Measurements from ENCODE around the gene CGAS.

The CGAS gene

DNA sequence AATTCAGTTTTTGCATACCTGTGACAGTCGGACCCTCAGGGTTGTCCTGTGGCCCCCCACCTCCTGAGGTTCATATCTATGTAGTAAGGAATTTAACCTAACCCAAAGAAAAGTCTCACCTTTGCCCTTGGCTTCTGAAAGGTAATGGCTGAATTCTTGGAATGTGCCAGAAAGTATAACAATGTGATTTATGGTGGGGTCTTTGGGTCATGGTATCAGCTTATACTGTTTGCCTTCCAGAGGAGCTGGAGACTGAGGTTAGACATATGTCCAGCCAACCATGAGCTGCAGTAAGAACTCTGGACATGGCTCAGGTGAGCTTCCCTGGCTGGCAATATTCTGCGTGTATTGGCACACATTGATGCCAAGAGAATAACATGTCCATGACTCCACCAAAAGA is 30.6 kb downstream of the CGAS start:
- TF ChIP-seq, protein P1, sequence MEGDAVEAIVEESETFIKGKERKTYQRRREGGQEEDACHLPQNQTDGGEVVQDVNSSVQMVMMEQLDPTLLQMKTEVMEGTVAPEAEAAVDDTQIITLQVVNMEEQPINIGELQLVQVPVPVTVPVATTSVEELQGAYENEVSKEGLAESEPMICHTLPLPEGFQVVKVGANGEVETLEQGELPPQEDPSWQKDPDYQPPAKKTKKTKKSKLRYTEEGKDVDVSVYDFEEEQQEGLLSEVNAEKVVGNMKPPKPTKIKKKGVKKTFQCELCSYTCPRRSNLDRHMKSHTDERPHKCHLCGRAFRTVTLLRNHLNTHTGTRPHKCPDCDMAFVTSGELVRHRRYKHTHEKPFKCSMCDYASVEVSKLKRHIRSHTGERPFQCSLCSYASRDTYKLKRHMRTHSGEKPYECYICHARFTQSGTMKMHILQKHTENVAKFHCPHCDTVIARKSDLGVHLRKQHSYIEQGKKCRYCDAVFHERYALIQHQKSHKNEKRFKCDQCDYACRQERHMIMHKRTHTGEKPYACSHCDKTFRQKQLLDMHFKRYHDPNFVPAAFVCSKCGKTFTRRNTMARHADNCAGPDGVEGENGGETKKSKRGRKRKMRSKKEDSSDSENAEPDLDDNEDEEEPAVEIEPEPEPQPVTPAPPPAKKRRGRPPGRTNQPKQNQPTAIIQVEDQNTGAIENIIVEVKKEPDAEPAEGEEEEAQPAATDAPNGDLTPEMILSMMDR (IDR thresholded peaks at IDR 0.05): no peak

DNA sequence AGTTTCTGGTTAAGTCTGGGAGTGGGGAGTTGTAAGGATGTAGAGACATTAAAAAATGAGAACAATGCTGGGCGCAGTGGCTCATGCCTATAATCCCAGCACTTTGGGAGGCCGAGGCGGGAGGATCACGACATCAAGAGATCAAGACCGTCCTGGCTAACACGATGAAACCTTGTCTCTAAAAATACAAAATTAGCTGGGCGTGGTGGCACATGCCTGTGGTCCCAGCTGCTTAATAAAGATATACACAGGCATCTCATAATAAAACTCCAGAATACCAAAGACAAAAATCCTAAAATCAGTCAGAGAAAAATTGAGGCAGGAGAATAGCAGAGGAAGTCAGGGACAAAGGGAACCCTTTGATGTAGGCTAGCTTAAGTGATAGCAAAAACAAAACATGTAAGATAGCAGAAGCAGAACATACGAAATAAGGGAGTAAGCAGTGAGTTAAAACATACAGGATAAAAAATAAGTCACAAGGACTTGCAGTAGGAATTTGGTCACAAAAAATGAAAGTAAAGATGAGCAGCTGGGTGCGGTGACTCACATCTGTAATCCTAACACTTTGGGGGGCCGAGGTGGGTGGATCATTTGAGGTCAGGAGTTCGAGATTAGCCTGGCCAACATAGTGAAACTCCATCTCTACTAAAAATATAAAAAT is 33.9 kb downstream of the CGAS start:
- TF ChIP-seq, protein P1 (IDR thresholded peaks at IDR 0.05): no peak

DNA sequence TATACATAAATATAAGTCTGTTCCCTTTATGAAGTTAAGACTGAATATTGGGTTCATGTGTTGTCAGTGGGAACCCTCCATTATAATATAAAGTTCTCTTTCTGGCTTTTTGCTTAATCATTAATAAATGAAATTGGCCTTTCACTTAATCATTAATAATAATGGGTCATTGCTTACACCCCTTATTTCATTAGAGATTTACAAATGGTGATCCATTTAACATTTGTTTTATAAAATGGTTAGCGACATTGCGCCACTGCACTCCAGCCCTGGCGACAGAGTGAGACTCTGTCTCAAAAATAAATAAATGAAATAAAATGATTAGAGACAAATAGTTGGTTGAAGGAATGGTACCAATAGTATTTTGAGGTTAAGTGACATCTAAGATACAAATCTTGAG is 39.0 kb downstream of the CGAS start:
- TF ChIP-seq, protein P1 (IDR thresholded peaks at IDR 0.05): no peak

DNA sequence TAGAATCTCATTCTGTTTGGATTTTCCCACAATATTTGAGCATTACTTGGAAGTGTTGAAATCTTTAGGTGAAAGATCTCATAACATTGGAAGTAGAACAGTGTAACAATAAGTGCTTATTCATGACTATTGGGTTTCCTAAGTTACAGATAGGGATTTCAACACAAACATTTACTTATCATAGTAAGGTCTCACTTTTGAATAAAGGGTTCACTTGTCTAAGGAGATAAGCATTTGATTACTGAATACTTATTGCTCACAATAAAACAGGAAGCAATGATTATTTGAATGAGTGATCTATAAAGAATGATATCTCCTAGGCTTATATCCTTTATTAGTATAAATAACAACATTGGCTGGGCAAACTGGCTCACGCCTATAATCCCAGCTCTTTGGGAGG is 42.7 kb downstream of the CGAS start:
- TF ChIP-seq, protein P1 (IDR thresholded peaks at IDR 0.05): no peak

DNA sequence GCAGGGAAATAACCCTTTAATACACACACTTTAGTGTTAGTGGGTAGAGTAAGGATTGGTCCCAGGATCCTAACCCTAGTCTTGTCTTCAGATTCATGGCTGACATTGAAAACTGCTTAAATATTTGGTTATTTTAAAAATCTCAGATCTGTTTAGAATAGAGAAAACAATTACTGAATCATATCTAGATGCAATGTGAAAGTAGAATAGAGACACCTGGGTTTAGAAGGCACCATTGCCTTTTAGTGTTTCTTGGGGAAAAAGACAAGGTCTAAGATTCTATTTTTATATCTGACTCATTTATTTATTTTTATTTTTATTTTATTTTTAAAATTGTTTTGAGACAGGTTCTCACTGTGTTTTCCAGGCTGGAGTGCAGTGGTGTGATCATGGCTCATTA is 51.4 kb downstream of the CGAS start:
- TF ChIP-seq, protein P1 (IDR thresholded peaks at IDR 0.05): no peak

DNA sequence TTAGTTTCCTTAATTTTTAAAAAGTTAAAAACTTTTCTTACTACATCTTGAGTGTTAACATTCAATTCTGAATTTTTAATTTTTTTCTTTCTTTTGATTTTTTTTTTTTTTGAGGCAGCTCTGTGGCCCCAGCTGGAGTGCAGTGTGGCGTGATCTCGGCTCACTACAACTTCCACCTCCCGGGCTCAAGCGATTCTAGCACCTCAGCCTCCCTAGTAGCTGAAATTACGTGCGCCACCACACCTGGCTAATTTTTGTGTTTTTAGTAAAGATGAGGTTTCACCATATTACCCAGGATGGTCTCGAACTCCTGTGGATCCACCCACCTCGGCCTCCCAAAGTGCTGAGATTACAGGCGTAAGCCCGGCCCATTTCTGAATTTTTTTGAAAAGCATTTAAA is 56.2 kb downstream of the CGAS start:
- TF ChIP-seq, protein P1 (IDR thresholded peaks at IDR 0.05): no peak

DNA sequence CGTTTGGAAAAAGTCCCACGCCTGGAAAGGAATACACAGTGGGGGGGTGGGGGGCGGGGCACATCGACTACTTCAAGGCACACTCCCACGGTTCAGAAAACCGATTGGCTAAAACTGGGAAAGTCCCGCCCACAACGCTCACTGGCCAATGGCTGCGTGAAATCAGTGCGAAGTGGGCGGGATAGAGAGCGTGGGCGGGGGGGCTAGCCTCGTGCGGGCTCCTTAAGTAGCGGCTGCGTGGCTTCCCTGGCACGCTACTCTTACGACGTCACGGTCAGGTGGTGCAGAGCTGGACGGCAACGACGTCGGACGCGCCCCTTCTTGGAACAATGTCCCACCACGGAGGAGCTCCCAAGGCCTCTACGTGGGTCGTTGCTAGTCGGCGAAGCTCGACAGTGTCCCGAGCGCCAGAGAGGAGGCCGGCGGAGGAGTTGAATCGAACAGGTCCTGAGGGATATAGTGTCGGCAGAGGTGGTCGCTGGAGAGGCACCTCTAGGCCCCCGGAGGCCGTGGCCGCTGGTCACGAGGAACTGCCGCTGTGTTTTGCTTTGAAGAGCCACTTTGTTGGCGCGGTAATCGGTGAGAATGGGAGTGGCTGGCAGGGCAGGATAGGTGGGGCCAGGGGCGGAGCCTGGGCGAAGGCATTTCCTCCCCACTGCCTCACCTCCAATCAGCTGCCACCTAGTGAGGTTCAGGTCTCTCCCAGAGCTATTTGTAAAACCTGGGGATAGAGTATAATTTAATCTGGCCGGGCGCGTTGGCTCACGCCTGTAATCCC is 57.3 kb downstream of the CGAS start, which contains the start of gene DDX43:
TSS of gene DDX43 (plus strand) at position 252 of the 778 bp plus-strand sequence. CDS start at position 330, 78 bp downstream.
- TF ChIP-seq, protein P1 (IDR thresholded peaks at IDR 0.05): no peak

Measured in LNCAP (cell line).